Kasumi-1 (cell line): Measurements from ENCODE around the gene GEMIN5.

ENCODE experiments used
- DNase-seq, 2 experiments: peaks; one replicate each; lab custom pipeline; 2025; lab: John Stamatoyannopoulos, UW

GEMIN5 gene

DNA sequence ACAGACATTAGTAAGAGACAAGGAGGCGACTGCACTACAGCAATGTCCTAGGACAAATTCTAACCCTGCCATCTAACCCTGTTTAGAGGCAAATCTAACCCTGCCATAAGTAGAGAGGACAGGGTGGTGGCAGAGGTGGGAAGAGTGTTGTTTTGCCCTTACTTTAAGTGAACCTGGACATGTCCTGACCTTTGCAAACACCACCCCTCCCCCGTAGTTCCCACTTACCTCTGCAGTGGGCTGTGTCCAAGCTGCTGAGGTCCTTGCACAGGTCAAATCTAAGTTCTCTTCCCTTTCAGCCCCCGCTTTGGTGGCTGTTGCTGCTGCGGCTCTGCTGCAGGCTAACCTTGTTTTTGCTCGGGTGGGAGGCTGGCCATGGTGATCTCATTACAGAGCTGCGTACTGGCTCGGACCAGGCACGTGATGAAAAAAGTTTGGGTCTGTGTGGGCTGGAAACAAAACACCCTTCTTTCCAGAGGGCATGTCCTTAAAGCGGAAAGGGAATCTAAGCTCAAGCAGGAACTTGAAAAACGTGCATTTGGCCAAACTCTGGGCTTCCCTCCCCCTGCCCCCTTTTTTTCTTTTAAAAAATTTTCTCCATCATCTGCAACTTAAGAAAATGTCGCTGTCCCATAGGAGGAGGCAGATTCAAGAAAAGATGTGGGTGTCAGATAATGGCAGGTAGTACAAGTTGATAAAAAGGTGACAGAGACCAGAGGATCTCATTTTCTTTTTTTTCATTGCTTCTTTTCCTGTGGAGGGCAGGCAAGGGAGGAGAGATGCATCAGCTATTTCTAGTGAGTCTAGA, 87.6 kb downstream of the GEMIN5 start, which contains the start of gene FAXDC2:
TSS of gene FAXDC2 (minus strand) at position 349 of the 808 bp plus-strand sequence. CDS start 12,425 bp downstream, outside the sequence.
- DNase-seq: no peak

- no peak for DNase-seq
These were observed 88.2 kb downstream of the GEMIN5 start for GRCh38 chr5:154849791-154850201.

DNA sequence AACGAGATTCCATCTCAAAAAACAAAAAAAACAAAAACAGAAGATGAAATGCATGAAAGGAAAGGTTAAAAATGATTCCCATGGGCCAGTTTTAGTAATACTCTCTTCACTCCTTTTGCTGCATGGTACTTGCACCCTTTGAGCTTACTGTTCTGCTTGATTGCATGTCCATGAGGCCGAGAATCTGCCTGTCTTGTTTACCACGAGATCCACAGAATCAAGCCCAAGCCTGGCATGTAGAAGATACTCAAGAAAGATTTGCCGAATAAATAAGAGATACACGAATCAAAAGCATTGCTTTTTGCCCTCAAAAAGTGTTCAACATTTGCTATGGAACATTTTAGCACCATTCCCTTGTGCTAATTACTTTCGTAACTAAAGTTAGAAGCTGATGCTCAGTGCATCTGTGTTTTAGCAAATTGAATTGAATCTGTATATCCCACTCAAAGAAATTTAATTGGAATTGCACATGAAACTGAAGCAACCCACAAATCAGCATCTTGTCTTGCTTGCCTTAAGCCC, 88.7 kb downstream of the GEMIN5 start:
- no peak for DNase-seq

DNA sequence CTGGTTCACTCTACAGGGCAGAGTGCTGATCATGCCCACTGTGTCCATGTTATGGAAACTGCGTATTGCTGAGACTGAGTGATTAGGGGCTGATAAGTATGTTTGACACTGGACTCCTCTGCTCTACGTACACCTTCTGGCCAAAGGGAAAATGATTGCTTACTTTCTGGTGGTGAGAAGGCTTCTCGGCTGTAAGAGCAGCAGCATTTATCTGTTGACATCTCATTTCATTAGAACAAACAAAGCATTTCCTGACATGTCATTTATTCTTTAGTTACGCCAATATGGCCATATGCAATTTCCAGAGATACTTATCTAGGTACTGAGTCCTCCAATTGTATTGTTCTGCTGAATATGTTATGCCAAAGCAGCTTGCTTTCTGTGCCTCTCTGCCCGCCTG, 93.2 kb downstream of the GEMIN5 start:
- no peak for DNase-seq

DNA sequence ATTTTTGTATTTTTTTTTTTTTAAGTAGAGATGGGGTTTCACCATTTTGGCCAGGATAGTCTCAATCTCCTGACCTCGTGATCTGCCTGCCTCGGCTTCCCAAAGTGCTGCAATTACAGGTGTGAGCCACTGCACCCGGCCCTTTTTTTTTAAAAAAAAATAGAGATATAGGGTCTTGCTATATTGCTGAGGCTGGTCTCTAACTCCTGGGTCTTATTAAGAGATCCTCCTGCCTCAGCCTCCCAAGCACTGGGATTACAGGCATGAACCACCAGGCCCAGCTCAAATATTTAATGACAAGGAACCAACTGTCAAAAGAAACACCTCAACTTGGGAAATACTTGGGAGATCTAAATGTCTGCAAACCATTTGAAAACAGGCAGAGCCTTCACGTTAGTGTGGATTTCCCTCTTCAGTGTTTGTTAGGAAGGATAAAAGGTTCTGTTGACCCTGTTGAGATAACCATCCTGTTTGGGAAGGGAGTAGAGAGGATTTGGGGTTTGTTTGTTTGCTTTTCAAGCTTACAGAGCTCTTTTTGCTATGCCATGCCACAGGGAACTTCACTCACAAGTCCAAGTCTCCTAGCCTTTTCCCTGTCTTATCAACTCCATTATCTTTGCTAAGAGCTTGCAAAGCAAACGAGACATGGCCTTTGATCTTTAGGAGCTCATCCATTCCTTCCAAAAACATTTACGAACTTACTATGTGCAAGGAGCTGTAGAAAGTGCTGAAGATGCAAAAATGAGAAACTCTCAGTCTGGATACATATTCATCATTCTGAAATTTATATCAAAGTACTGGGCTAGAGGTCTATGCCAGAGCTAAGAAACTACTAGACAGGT, 95.1 kb downstream of the GEMIN5 start:
- DNase-seq: no peak

GRCh38 chr5:154841273-154841661, 96.7 kb downstream of the GEMIN5 start:
- DNase-seq: no peak

- no peak for DNase-seq
These were observed 97.4 kb downstream of the GEMIN5 start for GRCh38 chr5:154840435-154841272.
